ENCODE measurements around the gene DEAF1.

The DEAF1 gene

GRCh38 chr11:637593-638521 lies 57.2 kb downstream of the DEAF1 start:
- H3K4me1 ChIP-seq (ENCODE audit: low read depth, poor library complexity, severe bottlenecking): peaks cover under 1% of the 10 kb centered on the region
- no peak overlapping the region for H3K27ac ChIP-seq
- H3K27me3 ChIP-seq (ENCODE audit: insufficient read depth, low read depth): no peaks in the 10 kb centered on the region
- H3K4me2 ChIP-seq: no peak overlapping the region
- H3K79me2 ChIP-seq (ENCODE audit: insufficient read depth, low read depth): no peaks in the 10 kb centered on the region
- H2AFZ ChIP-seq (ENCODE audit: low read depth): no peak overlapping the region
- TF ChIP-seq CTCF (conservative IDR thresholded peaks at IDR 0.05; ENCODE audit: low read depth, low read length): no peak
- no peak overlapping the region for H3K9ac ChIP-seq
- no peak overlapping the region for H3K4me3 ChIP-seq (IDR thresholded peaks at IDR 0.05; ENCODE audit: insufficient read depth, low read depth, low read length)
- no peaks in the 10 kb centered on the region for H3K36me3 ChIP-seq (ENCODE audit: insufficient read depth)
- no peaks in the 10 kb centered on the region for H4K20me1 ChIP-seq (ENCODE audit: insufficient read depth)

GRCh38 chr11:637333-637592 lies 57.8 kb downstream of the DEAF1 start:
- Histone ChIP-seq H3K9ac (no peak overlapping the region), H3K4me2 (no peak overlapping the region), H3K79me2 (ENCODE audit: insufficient read depth, low read depth) (no peaks in the 10 kb centered on the region), H2AFZ (ENCODE audit: low read depth) (no peak overlapping the region), H3K36me3 (ENCODE audit: insufficient read depth) (no peaks in the 10 kb centered on the region), H3K4me1 (ENCODE audit: low read depth, poor library complexity, severe bottlenecking) (no peaks in the 10 kb centered on the region), H4K20me1 (ENCODE audit: insufficient read depth) (no peaks in the 10 kb centered on the region), H3K4me3 (IDR thresholded peaks at IDR 0.05; ENCODE audit: insufficient read depth, low read depth, low read length) (no peak overlapping the region), H3K27ac (no peak overlapping the region), H3K27me3 (ENCODE audit: insufficient read depth, low read depth) (no peaks in the 10 kb centered on the region)
- no peak for TF ChIP-seq CTCF (conservative IDR thresholded peaks at IDR 0.05; ENCODE audit: low read depth, low read length)

GRCh38 chr11:636511-637332 lies 58.3 kb downstream of the DEAF1 start, which contains the start of gene DRD4:
Gene DRD4, plus strand, starts transcription at chr11:637269. Its CDS starts 36 bp downstream, at chr11:637305.
- Histone ChIP-seq H3K4me3 (IDR thresholded peaks at IDR 0.05; ENCODE audit: insufficient read depth, low read depth, low read length) (no peak within 1 kb of the TSS), H4K20me1 (ENCODE audit: insufficient read depth) (no peaks in the 10 kb centered on the region), H3K4me2 (no peak within 1 kb of the TSS)

More at GRCh38 chr11:636511-637332, 58.3 kb downstream of the DEAF1 start, which contains the start of gene DRD4:
- Histone ChIP-seq H3K4me1 (ENCODE audit: low read depth, poor library complexity, severe bottlenecking) (no peaks in the 10 kb centered on the region), H3K27me3 (ENCODE audit: insufficient read depth, low read depth) (no peaks in the 10 kb centered on the region), H3K79me2 (ENCODE audit: insufficient read depth, low read depth) (no peaks in the 10 kb centered on the region), H2AFZ (ENCODE audit: low read depth) (no peak within 1 kb of the TSS), H3K27ac (no peak within 1 kb of the TSS), H3K36me3 (ENCODE audit: insufficient read depth) (no peaks in the 10 kb centered on the region), H3K9ac (no peak within 1 kb of the TSS)
- TF ChIP-seq CTCF (conservative IDR thresholded peaks at IDR 0.05; ENCODE audit: low read depth, low read length): no peak

All from KMS-11 (cell line).